Measurements from ENCODE around the gene DLG2.

The DLG2 gene

DNA sequence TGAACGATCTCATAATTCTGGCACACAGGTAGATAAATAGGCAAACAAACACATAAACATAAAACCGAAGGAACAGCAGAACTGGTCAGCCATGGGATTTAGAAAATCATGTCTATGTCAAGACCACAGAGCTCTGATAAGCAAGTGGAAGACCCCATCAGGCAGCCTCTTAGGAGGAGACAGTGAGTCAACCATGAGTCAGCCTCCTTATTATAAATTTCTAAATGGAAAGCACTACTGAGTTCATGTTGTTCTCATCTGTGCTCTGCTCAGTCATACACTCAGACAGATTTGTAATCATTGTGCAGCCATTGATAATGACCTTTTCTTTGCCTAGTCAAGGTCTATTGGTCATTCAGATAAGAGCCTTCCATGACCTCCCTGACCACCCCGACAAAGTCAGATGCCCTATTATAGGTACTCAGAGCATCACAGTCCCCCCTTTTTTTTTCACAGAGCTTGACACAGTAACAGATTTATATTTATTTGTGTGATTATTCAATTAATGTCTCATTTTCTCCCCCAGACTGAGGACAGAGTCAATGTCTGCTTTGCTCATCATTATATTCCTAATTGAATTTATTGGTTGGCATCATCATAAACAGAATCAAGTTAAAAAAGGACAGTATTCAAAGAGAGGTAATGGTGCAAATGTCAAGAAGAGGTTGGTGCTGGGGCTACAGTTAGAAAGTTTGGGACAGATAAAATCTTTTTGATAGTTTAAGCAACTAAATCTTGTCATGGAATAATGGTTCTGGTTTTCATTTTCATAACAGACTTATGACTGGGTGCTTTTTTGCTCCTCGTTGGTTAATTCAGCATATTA is 1761.3 kb downstream of the DLG2 start:
- H3K4me3 ChIP-seq (ENCODE audit: low read depth, low read length): no peak overlapping the region
- TF ChIP-seq, protein P1, sequence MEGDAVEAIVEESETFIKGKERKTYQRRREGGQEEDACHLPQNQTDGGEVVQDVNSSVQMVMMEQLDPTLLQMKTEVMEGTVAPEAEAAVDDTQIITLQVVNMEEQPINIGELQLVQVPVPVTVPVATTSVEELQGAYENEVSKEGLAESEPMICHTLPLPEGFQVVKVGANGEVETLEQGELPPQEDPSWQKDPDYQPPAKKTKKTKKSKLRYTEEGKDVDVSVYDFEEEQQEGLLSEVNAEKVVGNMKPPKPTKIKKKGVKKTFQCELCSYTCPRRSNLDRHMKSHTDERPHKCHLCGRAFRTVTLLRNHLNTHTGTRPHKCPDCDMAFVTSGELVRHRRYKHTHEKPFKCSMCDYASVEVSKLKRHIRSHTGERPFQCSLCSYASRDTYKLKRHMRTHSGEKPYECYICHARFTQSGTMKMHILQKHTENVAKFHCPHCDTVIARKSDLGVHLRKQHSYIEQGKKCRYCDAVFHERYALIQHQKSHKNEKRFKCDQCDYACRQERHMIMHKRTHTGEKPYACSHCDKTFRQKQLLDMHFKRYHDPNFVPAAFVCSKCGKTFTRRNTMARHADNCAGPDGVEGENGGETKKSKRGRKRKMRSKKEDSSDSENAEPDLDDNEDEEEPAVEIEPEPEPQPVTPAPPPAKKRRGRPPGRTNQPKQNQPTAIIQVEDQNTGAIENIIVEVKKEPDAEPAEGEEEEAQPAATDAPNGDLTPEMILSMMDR (IDR thresholded peaks at IDR 0.05; ENCODE audit: borderline replicate concordance, insufficient read depth, low read depth, low read length): no peak

DNA sequence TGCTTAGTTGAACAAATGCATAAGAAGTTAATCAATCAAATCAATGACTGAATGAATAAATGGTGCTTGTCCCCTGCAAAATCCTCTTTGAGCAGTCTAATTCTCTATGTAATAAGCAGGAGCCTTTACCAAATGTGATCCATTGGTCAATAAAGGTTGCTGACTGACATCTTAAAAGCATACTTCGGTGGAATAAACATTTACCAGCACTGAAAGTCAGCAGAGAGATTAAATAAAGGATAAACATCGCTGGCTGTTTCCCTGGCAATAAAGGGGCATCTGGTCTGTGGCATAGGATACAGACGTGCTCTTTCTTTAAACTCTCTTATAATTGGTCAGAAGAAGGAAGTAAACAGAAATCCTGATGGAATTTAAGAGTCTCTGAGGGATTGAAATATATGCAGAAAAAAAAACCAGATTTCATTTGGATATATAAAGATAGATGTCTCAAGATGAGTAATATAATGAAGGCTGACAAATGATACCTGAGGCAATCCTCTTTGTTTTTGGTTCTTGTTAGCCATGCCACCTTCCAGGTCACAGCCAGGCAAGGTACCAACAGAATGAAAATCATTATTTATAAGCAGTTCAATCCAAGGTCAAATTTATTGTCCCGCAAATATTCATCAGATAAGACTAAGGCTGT is 1762.6 kb downstream of the DLG2 start:
- TF ChIP-seq, protein P1 (IDR thresholded peaks at IDR 0.05; ENCODE audit: borderline replicate concordance, insufficient read depth, low read depth, low read length): no peak
- H3K4me3 ChIP-seq (ENCODE audit: low read depth, low read length): no peak overlapping the region

DNA sequence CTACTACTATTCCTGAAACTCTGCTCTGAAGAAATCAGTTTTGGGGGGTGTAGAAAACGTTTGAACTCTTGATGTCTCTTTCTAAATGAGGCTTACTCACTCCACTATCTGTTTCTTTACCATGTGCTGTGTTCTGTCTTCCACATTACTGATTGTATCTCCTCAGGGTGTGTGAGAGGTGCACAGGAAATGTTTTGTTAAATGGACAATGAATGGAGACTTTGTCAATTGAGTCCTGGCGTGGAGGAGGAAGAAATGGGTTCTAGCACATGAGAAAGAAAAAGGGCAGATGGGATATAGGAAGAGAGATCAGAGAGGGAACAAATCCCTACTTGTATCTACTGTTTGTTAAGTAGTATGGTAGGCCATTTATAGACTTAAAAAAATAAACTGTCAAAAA is 1763.9 kb downstream of the DLG2 start:
- no peak overlapping the region for H3K4me3 ChIP-seq (ENCODE audit: low read depth, low read length)
- TF ChIP-seq, protein P1 (IDR thresholded peaks at IDR 0.05; ENCODE audit: borderline replicate concordance, insufficient read depth, low read depth, low read length): no peak

DNA sequence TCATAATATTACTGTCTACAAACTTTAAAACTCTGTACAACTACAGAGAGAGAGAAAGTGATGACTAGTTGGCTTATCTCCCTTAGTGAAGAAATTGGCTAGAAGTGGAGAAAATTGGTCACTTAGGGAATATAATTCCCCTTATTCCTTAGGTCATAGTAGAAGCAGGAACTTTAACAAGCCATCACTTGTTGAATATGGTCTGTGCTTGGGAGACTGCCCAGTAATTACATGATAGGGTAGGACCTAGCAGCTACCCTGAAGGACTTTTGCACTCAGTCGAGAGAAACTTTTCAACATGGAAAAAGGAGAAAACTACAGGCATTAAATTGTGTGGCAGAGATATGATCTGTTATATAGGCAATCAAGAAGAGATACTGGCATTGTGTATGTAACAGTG is 1764.5 kb downstream of the DLG2 start:
- H3K4me3 ChIP-seq (ENCODE audit: low read depth, low read length): no peak overlapping the region
- TF ChIP-seq, protein P1 (IDR thresholded peaks at IDR 0.05; ENCODE audit: borderline replicate concordance, insufficient read depth, low read depth, low read length): no peak

DNA sequence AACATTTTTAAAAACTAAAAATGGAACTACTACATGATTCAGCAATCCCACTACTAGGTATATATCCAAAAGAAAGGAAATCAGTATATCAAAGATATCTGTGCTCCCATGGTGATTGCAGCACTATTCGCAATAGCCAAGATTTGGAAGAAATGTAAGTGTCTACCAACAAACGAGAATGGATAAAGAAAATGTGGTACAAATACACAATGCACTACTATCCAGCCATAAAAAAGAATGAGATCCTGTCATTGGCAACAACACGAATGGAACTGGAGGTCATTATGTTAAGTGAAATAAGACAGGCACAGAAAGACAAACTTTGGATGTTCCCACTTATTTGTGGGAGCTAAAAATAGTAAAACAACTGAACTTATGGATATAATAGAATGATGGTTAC is 1765.1 kb downstream of the DLG2 start:
- TF ChIP-seq, protein P1 (IDR thresholded peaks at IDR 0.05; ENCODE audit: borderline replicate concordance, insufficient read depth, low read depth, low read length): no peak

DNA sequence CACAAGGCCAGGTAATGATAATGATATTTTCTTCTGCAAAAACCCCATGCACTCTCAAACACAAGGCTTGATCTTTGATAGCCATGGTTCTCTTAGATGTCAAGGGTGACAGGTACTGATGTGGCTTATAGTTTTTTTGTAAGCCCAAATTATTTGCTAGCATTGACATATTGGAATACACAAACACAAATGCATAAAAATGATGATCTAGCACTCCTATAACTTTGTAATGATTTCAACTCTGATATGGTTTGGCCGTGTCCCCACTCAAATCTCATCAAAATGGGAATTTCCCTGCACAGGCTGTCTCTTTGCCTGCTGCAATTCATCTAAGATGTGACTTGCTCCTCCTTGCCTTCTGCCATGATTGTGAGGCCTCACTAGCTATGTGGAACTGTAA is 1768.5 kb downstream of the DLG2 start:
- TF ChIP-seq, protein P1 (IDR thresholded peaks at IDR 0.05; ENCODE audit: borderline replicate concordance, insufficient read depth, low read depth, low read length): no peak
- no peak overlapping the region for H3K4me3 ChIP-seq (ENCODE audit: low read depth, low read length)

More for the DNA sequence above, 1765.1 kb downstream of the DLG2 start:
- no peak overlapping the region for H3K4me3 ChIP-seq (ENCODE audit: low read depth, low read length)

DNA sequence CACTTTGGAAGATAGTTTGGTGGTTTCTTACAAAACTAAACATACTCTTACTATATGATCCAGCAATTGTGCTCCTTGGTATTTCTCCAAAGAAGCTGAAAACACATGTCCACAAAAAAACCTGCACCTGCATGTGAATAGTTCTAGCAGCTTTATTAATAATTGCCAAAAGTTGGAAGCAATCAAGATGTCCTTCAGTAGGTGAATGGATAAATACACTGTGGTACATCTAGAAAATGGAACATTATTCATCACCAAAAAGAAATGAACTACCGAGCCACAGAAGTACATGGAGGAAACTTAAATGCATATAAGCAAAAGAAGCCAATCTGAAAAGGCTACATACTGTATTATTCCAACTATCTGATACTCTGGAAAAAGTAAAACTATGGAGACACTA is 1771.9 kb downstream of the DLG2 start:
- no peak overlapping the region for H3K4me3 ChIP-seq (ENCODE audit: low read depth, low read length)
- TF ChIP-seq, protein P1 (IDR thresholded peaks at IDR 0.05; ENCODE audit: borderline replicate concordance, insufficient read depth, low read depth, low read length): no peak

Data from GM12875 (cell line).